DMS79 (cell line): ENCODE results near the gene PLPPR4.

Source experiments
- DNase-seq: peaks from one replicate; lab custom pipeline; 2025; lab: John Stamatoyannopoulos, UW

PLPPR4 gene

GRCh38 chr1:99348397-99349132 lies 84.3 kb downstream of the PLPPR4 start:
- DNase-seq = no peak

DNA sequence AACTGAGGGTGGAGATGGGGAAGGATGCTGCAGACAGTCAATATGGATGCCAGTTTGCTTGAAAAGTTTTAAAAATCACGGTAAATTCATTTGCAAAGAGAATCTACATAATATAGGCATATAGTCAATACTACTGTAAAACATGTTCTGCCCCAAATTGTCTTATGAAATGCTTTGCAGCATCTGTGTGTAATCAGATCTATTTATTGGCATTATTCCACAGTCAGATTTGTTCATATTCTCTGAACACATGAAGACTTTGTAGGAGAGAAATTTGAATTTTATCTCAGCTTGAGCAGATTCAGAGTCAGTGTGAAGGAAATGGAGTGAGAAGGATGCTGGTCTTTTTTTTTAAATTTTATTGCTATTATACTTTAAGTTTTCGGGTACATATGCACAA lies 88.5 kb downstream of the PLPPR4 start:
- DNase-seq = no peak

DNA sequence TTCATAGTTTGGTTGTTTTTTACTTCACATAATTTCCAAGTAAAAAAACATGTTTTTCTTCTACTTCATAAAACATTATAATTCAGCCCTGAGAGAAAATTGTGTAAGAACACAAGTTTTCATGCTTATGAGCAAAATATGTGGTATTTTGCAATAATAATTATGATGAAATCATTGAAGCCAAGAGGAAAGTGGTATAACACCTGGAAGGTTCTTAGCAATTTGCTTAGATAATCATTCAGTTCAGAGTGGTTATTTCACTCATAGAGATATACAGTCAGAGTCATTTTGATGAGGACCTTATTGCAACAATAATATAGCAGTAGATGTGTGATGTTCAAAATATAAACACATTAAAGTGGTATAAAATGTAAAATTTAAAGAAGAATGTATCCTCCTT lies 94.5 kb downstream of the PLPPR4 start:
- DNase-seq = no peak
